Measurements from ENCODE around the gene MICU2.

DNA sequence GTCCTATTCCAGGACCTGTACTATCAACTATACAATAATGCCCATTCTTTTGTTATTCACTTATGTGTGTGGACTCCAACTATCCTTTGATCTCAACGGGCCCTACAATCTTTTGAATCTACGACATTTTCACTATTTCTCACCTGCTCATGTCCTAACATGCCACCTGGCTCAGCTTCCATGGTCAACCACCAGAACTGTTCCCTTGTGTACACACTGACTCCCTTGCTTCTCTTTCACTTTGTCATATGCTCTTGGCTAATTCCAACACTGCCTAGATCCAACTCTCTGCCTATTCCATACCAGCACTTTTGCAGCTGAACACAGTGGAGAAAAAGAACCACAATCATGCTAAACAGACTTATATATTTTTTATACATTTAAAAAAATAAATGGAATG lies 53.1 kb downstream of the MICU2 start:
- TF ChIP-seq, protein P1, sequence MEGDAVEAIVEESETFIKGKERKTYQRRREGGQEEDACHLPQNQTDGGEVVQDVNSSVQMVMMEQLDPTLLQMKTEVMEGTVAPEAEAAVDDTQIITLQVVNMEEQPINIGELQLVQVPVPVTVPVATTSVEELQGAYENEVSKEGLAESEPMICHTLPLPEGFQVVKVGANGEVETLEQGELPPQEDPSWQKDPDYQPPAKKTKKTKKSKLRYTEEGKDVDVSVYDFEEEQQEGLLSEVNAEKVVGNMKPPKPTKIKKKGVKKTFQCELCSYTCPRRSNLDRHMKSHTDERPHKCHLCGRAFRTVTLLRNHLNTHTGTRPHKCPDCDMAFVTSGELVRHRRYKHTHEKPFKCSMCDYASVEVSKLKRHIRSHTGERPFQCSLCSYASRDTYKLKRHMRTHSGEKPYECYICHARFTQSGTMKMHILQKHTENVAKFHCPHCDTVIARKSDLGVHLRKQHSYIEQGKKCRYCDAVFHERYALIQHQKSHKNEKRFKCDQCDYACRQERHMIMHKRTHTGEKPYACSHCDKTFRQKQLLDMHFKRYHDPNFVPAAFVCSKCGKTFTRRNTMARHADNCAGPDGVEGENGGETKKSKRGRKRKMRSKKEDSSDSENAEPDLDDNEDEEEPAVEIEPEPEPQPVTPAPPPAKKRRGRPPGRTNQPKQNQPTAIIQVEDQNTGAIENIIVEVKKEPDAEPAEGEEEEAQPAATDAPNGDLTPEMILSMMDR (IDR thresholded peaks at IDR 0.05), result no peak
- no peak for TF ChIP-seq POLR2A (IDR thresholded peaks at IDR 0.05)
